GM19324 (cell line): Measurements from ENCODE around the gene SLC35A2.

Source experiments
- ATAC-seq: cut with Tn5 transposase; IDR thresholded peaks from one replicate; pipeline ENCODE4 v1.9.1; 2021; ENCODE audit warnings: mild to moderate bottlenecking, moderate library complexity; ENCODE audit not compliant: unreplicated experiment, low FRiP score

SLC35A2 gene

GRCh38 chrX:48927736-48928382, 16.4 kb upstream of the SLC35A2 start:
- ATAC-seq = no peak

- no peak for ATAC-seq
Measured at GRCh38 chrX:48927123-48927522, 15.7 kb upstream of the SLC35A2 start.

- ATAC-seq = no peak
Measured at GRCh38 chrX:48924270-48924669, 12.8 kb upstream of the SLC35A2 start.

- ATAC-seq = no peak
Measured at GRCh38 chrX:48923771-48924170, 12.3 kb upstream of the SLC35A2 start.

GRCh38 chrX:48920718-48921104, 9.3 kb upstream of the SLC35A2 start:
- ATAC-seq = no peak

GRCh38 chrX:48919947-48920717, 8.7 kb upstream of the SLC35A2 start:
- no peak for ATAC-seq

- no peak for ATAC-seq
Measured at GRCh38 chrX:48919360-48919841, 8.0 kb upstream of the SLC35A2 start.

GRCh38 chrX:48918643-48919340, 7.3 kb upstream of the SLC35A2 start, which contains the start of gene PIM2:
TSS of gene PIM2 (minus strand) at chrX:48919024. CDS start at chrX:48918834, 190 bp downstream.
- ATAC-seq = peak; percentile 76

- ATAC-seq = no peak
Measured at GRCh38 chrX:48918301-48918642, 6.8 kb upstream of the SLC35A2 start.

- peak; percentile 32 for ATAC-seq
Measured at GRCh38 chrX:48917139-48918001, 5.9 kb upstream of the SLC35A2 start.

- no peak for ATAC-seq
Measured at GRCh38 chrX:48914593-48915493, 3.4 kb upstream of the SLC35A2 start.

GRCh38 chrX:48913605-48914366, 2.3 kb upstream of the SLC35A2 start:
- ATAC-seq = no peak

- no peak for ATAC-seq
Measured at GRCh38 chrX:48910926-48911411, 477 bp downstream of the SLC35A2 start.

GRCh38 chrX:48909703-48910294, 1.6 kb downstream of the SLC35A2 start:
- ATAC-seq = no peak

GRCh38 chrX:48908600-48908999, 2.8 kb downstream of the SLC35A2 start:
- no peak for ATAC-seq

- no peak for ATAC-seq
Measured at GRCh38 chrX:48905090-48905790, 6.2 kb downstream of the SLC35A2 start.

- no peak for ATAC-seq
Measured at GRCh38 chrX:48904626-48905025, 6.8 kb downstream of the SLC35A2 start.

- ATAC-seq = no peak
Measured at GRCh38 chrX:48904180-48904579, 7.3 kb downstream of the SLC35A2 start.
